Ectodermal cell (in vitro differentiated cells): Measurements from ENCODE around the gene KCNMB2.

Source experiments
- H3K27ac ChIP-seq: 2 replicates; pipeline ENCODE4 v1.7.0; 2013; ENCODE audit warnings: mild to moderate bottlenecking, low read depth, low read length; ENCODE audit not compliant: insufficient read depth, poor library complexity, severe bottlenecking
- H3K27me3 ChIP-seq: 2 replicates; pipeline ENCODE4 v1.7.0; 2013; ENCODE audit warnings: mild to moderate bottlenecking, low read length; ENCODE audit not compliant: insufficient read depth, control insufficient read depth, poor library complexity, severe bottlenecking
- H3K36me3 ChIP-seq: one replicate; pipeline ENCODE4 v1.7.0; 2013; ENCODE audit warnings: low read length; ENCODE audit not compliant: control insufficient read depth, insufficient read depth
- H3K4me1 ChIP-seq: one replicate; pipeline ENCODE4 v1.7.0; 2013; ENCODE audit warnings: low read length; ENCODE audit not compliant: control insufficient read depth, insufficient read depth
- H3K4me3 ChIP-seq: 2 replicates; pipeline ENCODE4 v1.7.0; 2013; ENCODE audit warnings: low read depth, low read length, control low read depth; ENCODE audit not compliant: insufficient read depth
- H3K9me3 ChIP-seq: 2 replicates; pipeline ENCODE4 v1.7.0; 2013; ENCODE audit warnings: mild to moderate bottlenecking, low read length, moderate library complexity; ENCODE audit not compliant: control insufficient read depth
- WGBS, 2 experiments: methylation state at CpG; one replicate each; pipeline ENCODE4 v1.1.7; 2013; ENCODE audit warnings: missing lambda C conversion rate in 2 of 2; 5-methylcytosine and 5-hydroxymethylcytosine counted together

KCNMB2 gene

GRCh38 chr3:178875157-178875556, 338.9 kb downstream of the KCNMB2 start:
- WGBS, 2 experiments: no CpG with 5 or more reads among the region's 1 CpG
- Histone ChIP-seq H3K9me3 (no peaks in the 10 kb centered on the region), H3K4me1 (no peaks in the 10 kb centered on the region), H3K36me3 (no peaks in the 10 kb centered on the region), H3K27me3 (no peaks in the 10 kb centered on the region), H3K4me3 (no peak overlapping the region), H3K27ac (no peak overlapping the region)

DNA sequence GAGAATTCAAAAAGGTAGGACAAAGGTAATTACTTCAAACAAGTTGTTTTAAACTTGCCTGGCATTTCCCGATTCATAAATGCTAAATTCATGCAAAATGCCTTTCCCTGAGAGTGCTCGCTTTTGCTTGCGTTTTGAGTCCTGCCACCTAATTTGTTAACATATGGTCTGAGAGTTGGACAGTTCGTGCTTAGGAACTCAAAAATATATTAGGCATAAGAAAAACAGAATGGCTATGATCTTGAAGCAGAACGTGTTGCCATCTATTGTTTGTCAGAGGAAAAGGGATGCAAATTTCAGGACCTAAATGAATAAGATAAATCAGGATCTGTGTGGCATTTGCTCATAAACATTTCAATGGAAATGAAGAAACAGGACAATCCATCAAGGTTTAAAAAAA, 339.6 kb downstream of the KCNMB2 start:
- Histone ChIP-seq H3K27ac (no peak overlapping the region), H3K4me3 (no peak overlapping the region), H3K27me3 (no peaks in the 10 kb centered on the region), H3K9me3 (no peaks in the 10 kb centered on the region), H3K4me1 (no peaks in the 10 kb centered on the region), H3K36me3 (no peaks in the 10 kb centered on the region)
- WGBS, 2 experiments: 79 to 80% methylated on average over 5 of the region's 5 CpGs

DNA sequence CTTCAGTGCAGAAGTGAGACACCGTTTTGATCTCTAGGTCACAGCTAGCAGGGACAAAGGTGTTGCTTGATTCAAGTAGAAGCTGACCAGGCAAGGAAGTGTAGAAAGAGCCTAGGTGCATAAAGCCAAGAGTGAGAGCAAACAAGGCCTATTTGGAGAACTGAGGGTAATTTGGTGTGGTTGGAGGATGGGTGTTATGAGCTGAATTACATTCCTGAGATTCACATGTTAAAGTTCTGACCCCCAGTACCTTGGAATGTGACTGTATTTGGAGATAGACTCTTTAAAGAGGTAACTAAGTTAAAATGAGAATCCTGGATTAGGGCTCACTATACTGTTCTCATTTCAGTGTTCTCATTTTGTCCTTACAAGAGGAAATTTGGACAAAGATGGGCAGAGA, 344.0 kb downstream of the KCNMB2 start:
- Histone ChIP-seq H3K27me3 (no peaks in the 10 kb centered on the region), H3K9me3 (no peaks in the 10 kb centered on the region), H3K4me1 (no peaks in the 10 kb centered on the region), H3K27ac (no peak overlapping the region), H3K36me3 (no peaks in the 10 kb centered on the region), H3K4me3 (no peak overlapping the region)
- 80 to 83% methylated on average over 1 of the region's 1 CpG for WGBS, 2 experiments
